ENCODE results near the gene USP12. TPM values are rescaled to one million over a fixed set of nuclear protein-coding genes. Genes with fewer than 3 reads are reported as not detected.
"Not testable (repeated sequence)": the region's sequence is repeated elsewhere in the genome, so short reads cannot be mapped to it uniquely, and the experiment has no call there.

USP12 gene
- total RNA-seq, 1 donor from 2014 or later = 20.1 TPM

DNA sequence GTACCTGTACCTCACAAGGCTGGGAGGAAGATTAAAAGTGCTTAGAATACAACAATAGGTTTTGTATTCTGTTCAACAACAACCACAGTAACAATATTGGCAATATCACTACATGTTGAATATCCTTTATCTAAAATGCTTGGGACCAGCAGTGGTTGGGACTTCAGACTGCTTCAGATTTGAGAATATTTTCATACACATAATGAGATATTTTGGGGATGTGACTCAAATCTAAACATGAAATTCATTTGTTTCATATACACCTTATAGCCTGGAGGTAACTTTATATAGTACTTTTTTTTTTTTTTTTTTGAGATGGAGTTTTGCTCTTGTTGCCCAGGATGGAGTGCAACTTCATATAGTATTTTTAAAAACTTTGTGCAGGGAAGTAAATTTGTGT, 73.9 kb downstream of the USP12 start:
- ATAC-seq (no peak), DNase-seq (no peak)
- intact Hi-C loops (cut with micrococcal nuclease) = no loop called here

DNA sequence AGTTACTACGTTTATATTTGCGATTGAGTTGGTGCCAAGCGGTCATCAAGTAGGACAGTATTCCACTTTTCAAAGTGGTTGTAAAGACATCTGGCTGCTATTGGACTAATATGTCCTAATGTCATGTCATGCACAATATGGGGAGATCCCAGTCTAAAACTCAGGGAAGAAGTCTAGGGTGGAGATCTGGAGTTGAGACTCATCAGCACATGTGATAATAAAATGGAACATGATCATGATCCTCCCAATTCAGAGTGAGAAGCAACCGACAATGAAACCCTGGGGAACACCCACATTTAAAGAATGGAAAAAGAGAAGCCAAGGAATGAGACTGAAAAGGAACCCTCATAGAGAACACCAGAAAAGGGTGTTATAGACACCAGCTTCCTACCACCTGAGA, 80.2 kb downstream of the USP12 start:
- ATAC-seq (no peak), DNase-seq (no peak)
- intact Hi-C loops (cut with micrococcal nuclease) = no loop called here

- ATAC-seq = no peak
- intact Hi-C loops (cut with micrococcal nuclease) = no loop called here
- DNase-seq = no peak
Observed at GRCh38 chr13:27088619-27089018, 83.0 kb downstream of the USP12 start.

- no peak for DNase-seq
- ATAC-seq = no peak
- intact Hi-C loops (cut with micrococcal nuclease) = no loop called here
Observed at GRCh38 chr13:27086599-27087265, 84.9 kb downstream of the USP12 start.

- ATAC-seq (no peak), DNase-seq (no peak)
- intact Hi-C loops (cut with micrococcal nuclease) = no loop called here
Observed at GRCh38 chr13:27083183-27083582, 88.4 kb downstream of the USP12 start.

GRCh38 chr13:27081893-27082679, 89.5 kb downstream of the USP12 start:
- ATAC-seq = no peak
- intact Hi-C loops (cut with micrococcal nuclease) = no loop called here
- DNase-seq = no peak

DNA sequence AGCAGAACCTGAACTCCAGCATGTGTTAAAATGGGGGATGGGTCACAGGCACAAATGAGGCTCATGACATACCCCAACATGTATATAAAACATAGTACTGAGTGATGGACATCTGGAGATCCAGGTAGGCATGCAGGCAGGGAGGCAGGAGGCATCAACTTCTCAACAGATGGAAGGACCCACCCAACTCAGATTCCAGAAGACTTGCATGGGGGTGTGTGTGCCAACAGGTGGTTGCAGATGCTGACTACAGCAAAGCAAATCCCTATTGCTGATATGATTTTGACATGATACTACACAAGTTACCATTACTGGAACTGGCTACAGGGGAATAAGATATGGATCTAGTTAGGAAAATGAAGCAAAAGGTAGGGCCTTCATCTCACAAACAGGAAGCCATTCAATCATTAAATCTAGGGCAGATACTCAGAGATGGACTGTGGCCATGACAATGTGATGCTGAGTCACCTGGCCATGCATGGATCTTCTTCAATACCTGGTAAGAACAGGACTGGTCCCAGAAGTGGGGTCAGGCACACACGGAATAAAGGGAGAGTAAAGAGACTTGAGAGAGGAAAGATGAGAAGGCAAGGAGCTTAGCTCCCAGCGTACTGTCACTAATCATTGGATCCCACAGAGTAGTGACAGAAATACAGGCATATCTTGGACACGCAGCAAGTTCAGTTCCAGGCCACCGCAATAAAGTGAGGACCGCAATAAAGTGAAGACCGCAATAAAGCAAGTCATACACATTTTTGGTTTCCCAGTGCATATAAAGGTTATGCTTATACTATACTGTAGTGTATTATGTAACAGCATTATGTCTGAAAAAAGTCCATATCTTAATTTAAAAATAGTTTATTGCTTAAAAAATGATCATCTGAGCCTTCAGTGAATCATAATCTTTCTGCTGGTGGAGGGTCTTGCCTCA, 91.3 kb downstream of the USP12 start:
- intact Hi-C loops (cut with micrococcal nuclease) = no loop called here
- DNase-seq (no peak), ATAC-seq (no peak)

DNA sequence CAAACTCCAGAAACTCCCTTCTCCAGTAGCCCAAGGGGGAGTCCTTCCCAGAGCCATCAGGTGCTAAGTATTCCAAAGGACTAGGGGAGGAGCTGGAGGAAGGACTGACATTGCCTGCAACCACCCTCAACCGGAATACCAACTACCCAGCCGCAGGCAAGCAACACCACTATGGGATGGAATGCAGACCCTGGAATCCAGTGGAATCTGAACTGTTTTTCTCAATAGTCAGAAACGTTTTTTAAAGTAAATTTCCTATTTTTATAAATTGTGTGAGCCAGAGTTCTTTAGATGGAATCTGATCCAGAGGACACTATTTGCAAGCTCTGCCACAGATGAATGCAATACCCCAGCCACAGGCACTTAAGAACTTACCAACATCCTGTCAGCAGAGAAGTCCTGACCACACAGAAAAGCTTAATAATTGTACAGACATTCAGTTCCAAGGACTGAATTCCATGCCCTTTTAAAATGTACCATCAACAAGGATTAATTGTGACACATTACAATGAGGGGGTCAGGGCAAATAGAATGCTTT, 92.1 kb downstream of the USP12 start:
- ATAC-seq (no peak), DNase-seq (no peak)
- intact Hi-C loops (cut with micrococcal nuclease) = no loop called here

DNA sequence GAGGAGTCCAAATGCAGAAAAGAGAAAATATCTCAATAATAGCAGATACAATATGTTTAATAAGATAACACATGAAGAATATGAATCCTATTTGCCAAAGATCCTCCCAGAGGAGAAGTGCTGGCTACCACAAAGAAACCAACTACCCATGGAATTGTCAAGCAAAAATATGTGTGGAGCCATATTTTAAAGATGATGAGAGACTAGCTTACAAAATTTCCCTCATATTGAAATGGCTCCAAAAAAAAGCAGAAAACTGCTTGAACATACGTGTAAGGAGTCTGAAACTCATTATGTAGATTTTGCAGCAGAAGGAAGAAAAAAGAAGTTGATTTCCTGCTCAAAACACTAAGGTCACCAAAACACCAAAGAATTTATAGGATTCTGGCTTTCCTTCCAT, 94.2 kb downstream of the USP12 start:
- intact Hi-C loops (cut with micrococcal nuclease) = no loop called here
- no peak for DNase-seq
- ATAC-seq = no peak

DNA sequence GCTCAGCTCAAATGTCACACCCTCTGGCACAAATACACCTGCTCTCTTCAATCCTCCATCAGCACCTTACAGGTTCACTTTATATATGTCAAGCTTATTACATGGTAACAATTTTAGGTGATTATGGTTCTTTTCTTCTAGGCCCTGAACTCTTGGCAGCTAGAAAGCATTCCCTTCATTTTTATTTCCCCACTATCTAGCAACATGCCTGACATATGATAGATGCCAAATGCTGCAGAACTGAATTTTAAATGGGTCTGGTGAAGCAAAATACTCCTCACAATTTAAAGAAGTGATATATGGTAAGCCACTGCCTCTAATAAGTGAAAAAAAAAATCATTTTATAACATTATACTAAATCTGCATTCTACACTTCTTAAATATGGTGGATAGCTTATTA, 95.2 kb downstream of the USP12 start:
- intact Hi-C loops (cut with micrococcal nuclease) = no loop called here
- ATAC-seq = no peak

GRCh38 chr13:27073186-27073585, 98.4 kb downstream of the USP12 start:
- DNase-seq (no peak), ATAC-seq (no peak)
- intact Hi-C loops (cut with micrococcal nuclease) = no loop called here

More for the DNA sequence above, 95.2 kb downstream of the USP12 start:
- DNase-seq = no peak

GRCh38 chr13:27066123-27066522, 105.5 kb downstream of the USP12 start:
- ATAC-seq; DNase-seq; intact Hi-C loops (cut with micrococcal nuclease): not testable (repeated sequence)

GRCh38 chr13:27065582-27065981, 106.0 kb downstream of the USP12 start:
- DNase-seq (no peak), ATAC-seq (no peak)
- intact Hi-C loops (cut with micrococcal nuclease) = no loop called here

- intact Hi-C loops (cut with micrococcal nuclease) = no loop called here
- no peak for ATAC-seq
Observed at GRCh38 chr13:27064252-27064995, 107.2 kb downstream of the USP12 start.

DNA sequence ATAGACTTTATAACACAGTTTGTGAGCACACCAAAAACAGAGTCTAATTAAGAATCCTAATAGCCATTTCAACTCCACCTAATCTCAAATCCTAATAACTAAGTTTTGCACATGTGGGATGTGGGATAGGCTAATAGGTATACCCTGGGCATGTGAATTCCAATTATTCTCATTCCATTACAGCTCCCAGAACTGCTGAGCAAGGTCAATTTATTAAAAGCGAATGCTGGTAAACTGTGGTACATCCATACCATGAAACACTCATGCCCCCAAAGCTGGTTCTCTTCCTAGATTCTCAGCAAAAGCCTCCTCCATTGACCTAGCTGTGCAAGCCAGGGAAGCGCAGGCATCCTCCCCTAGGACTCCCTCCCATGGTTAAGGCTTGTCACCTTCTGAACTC, 113.8 kb downstream of the USP12 start:
- intact Hi-C loops (cut with micrococcal nuclease) = no loop called here
- ATAC-seq (no peak), DNase-seq (no peak)

More at GRCh38 chr13:27064252-27064995, 107.2 kb downstream of the USP12 start:
- no peak for DNase-seq

- intact Hi-C loops (cut with micrococcal nuclease) = no loop called here
Observed at GRCh38 chr13:27055526-27055925, 116.1 kb downstream of the USP12 start.

GRCh38 chr13:27054760-27055159, 116.9 kb downstream of the USP12 start:
- DNase-seq = no peak
- intact Hi-C loops (cut with micrococcal nuclease) = no loop called here
- no peak for ATAC-seq

More at GRCh38 chr13:27055526-27055925, 116.1 kb downstream of the USP12 start:
- DNase-seq (no peak), ATAC-seq (no peak)

DNA sequence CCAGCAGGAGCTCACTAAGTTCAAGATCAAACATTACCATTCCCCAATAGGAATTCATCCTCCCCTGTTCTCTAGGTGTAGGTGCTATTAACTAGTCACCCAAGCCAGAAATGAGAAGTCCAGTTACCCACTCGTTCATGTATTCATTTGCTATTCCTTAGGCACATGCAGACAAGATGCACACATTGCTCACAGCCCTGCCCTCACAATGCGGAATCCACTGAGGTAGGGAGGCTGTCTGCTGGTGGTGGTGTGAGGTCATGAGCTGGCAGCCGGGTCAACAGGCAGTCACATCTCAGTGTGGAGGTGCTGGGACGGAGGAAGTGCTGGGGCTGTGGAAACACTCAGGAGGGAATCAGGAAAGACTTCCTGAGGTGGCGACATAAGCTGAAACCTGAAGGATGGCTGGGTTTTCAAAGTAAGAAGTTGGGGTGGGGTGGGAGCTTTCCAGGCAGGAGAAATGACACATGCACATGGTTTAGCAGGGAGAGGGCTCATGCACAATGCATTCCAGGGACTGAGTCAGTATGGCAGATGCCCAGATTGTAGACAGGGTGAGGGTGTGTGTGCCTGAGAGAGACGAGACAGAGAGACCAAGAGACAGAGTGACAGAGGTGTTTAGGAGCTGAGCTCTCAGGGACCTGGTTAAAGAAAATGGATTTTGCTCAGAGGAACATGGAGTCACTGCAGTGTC, 117.6 kb downstream of the USP12 start:
- intact Hi-C loops (cut with micrococcal nuclease) = no loop called here
- ATAC-seq (no peak), DNase-seq (no peak)
